Measurements from ENCODE around the gene TP53BP2.
"Not testable (repeated sequence)": the region's sequence is repeated elsewhere in the genome, so short reads cannot be mapped to it uniquely, and the experiment has no call there.

TP53BP2 gene

DNA sequence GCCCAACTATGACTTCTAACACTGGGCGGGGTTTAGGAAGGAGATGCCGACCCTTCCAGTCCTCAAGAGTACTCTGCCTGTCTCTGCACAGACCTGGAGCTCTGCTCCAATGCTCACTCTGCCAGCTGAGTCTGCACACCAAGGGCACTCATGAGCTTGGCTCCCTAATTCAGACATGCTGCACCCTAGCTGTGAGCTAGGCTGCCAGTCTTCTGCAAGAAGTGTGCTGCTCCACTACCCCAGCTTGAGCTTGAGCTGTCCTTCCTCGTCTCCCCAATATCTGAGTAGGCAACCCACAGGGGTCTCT is 13.2 kb downstream of the TP53BP2 start:
- no peak overlapping the region for H3K4me3 ChIP-seq (ENCODE audit: low read depth, low read length)

- H3K4me3 ChIP-seq (ENCODE audit: low read depth, low read length): no peak overlapping the region
Measured at GRCh38 chr1:223831755-223832636, 13.8 kb downstream of the TP53BP2 start.

DNA sequence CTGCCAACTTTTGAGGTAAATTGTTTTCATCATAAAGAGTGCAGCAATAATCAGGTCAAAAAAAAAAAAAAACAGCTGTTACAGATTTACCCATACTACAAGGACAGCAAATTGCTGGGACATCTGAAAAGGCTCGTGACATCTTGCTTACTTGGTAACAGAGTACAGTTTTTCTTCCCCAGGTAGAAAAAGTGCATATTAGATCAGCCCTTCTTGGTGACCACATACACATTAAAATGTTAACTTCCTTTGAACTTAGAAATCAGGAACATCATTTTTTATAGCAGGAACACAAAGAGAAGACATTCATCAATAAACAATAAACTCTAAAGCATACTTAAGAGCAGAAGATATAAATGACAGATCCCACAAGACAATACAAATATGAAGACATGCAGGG is 16.1 kb downstream of the TP53BP2 start:
- no peak overlapping the region for H3K4me3 ChIP-seq (ENCODE audit: low read depth, low read length)

- no peak overlapping the region for H3K4me3 ChIP-seq (ENCODE audit: low read depth, low read length)
Measured at GRCh38 chr1:223828162-223828848, 17.4 kb downstream of the TP53BP2 start.

GRCh38 chr1:223827193-223827663 is 18.5 kb downstream of the TP53BP2 start:
- H3K4me3 ChIP-seq (ENCODE audit: low read depth, low read length): no peak overlapping the region

DNA sequence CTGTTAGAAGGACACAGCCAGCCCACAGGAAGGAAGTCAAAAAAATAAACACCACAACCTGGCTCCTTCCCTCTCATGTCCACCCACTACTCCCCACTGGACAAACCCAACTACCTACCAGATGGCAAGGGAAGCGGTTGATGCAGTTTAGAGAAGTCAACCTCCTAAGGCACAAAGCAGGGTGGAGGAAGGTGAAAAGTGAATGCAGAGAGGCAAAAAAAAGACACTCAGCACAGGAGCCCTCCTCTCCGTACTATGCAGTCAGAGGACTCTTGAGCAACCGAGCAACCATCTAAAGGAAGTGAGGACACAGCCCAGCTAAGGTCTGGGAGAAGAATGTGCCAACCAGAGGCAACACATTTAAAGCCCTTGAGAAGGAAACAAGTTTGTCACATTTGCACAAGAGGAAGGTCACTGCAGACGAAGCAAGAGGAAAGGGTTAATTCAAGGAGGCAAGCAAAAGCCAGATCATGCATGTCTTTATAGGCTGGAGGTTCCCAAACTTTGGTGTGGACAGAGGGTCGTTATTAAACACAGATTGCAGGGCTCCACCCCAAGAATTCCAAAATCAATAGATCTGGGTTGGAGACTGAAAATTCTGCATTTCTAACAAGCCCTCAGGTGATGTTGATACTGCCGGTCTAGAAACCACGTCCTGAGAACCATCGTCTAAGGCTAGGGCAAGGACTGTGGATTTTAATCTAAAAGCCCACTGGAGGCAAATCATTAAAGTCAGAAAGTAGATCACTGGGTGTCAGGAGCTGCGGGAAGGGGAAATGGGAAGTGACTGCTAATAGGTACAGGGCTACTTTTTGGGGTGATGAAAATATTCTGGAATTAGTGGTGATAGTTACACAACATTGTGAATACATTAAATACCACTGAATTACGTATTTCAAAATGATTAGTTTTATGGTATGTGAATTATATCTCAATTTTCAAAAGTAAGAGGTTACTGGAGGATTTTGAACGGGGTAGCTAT is 19.7 kb downstream of the TP53BP2 start:
- no peak overlapping the region for H3K4me3 ChIP-seq (ENCODE audit: low read depth, low read length)

- no peak overlapping the region for H3K4me3 ChIP-seq (ENCODE audit: low read depth, low read length)
Measured at GRCh38 chr1:223824712-223825111, 21.0 kb downstream of the TP53BP2 start.

- H3K4me3 ChIP-seq (ENCODE audit: low read depth, low read length): no peak overlapping the region
Measured at GRCh38 chr1:223824287-223824686, 21.5 kb downstream of the TP53BP2 start.

GRCh38 chr1:223820971-223821370 is 24.8 kb downstream of the TP53BP2 start:
- no peak overlapping the region for H3K4me3 ChIP-seq (ENCODE audit: low read depth, low read length)

DNA sequence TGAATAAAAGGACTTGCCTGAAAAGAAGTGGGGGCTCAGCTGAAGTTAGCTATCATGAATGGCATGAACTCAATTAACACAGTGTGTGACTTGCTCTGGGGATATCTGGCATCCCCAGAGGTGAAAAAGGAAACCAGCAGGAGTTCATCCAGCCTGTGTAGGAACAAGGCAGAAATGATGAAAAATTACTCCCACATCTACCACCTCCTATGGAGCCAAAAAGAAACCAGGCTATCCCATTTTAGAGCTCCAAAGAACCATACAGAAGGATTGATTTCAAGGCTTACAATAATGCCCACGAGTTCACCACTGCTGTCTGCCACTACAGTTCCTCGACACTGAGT is 25.3 kb downstream of the TP53BP2 start:
- H3K4me3 ChIP-seq (ENCODE audit: low read depth, low read length): no peak overlapping the region

DNA sequence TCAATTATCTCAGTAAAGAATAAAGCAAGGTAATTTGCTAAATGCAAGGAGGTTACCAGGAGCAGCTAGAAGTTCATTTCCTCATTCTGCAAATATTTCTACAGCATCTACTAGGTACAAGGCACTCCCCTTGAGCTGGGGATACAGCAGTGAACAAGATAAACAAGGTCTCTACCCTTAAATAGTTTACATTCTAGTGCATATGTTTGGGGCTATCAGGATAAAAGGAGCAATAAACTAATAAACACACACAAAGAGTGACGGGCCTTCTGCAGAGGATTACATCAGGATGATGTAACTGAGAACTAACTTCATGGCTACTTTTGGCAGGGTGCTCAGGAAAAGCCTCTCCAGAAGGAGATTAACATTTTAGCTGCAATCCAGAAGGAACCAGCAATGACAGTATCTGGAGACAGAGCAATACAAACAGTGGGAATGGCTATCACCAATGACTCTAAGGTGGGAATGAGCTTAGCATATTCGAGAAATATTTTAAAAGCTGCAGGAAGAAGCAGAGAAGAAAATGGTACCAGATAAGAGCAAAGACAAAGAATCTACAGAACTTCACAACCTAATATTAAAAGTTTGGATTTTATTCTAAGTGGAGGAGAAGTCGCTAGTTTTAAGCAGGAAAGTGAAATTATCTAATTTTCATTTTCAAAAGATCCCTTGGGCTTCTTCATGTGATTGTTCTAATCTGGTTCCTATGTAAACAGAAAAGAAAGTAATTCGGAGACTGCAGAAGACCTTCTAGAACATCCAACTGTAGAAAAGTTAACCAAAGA is 25.8 kb downstream of the TP53BP2 start:
- H3K4me3 ChIP-seq (ENCODE audit: low read depth, low read length): no peak overlapping the region

GRCh38 chr1:223817265-223817664 is 28.5 kb downstream of the TP53BP2 start:
- not testable (repeated sequence) for H3K4me3 ChIP-seq (ENCODE audit: low read depth, low read length)

DNA sequence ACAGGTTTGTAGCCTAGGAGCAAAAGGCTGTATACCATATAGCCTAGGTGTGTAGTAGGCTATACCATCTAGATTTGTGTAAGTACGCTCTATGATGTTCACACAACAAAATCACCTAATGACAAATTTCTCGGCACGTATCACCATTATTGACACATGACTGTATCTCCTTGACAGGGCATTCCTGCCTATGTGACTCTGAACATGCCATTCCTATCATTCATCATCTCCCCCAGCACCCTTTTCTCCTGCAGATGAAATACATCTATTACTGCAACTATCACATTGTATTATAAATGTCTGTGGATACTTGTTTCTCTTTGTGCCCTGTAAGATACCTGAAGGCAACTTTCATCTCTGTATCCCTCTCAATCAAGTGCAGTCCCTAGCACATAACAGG is 29.9 kb downstream of the TP53BP2 start:
- H3K4me3 ChIP-seq (ENCODE audit: low read depth, low read length): no peak overlapping the region

- H3K4me3 ChIP-seq (ENCODE audit: low read depth, low read length): no peak overlapping the region
Measured at GRCh38 chr1:223815020-223815853, 30.5 kb downstream of the TP53BP2 start.

DNA sequence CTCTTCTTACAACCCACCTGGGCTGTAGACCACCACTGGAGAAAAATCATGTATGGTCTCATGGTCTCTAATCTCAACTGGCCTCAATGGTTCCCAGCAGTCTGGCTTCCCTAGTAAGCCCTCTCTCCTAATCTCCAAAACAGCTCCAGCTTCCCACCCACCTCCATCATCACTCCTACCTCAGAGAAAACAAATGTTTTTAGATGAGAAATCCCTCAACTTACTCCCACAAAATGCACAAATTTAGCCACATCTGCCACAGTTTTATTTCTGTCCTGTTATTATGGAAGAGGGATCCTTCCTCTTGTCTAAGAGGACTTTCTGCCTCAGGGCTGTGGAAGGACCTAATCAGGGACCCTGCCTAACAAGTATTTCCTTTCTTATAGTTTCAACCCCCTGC is 32.1 kb downstream of the TP53BP2 start:
- no peak overlapping the region for H3K4me3 ChIP-seq (ENCODE audit: low read depth, low read length)

DNA sequence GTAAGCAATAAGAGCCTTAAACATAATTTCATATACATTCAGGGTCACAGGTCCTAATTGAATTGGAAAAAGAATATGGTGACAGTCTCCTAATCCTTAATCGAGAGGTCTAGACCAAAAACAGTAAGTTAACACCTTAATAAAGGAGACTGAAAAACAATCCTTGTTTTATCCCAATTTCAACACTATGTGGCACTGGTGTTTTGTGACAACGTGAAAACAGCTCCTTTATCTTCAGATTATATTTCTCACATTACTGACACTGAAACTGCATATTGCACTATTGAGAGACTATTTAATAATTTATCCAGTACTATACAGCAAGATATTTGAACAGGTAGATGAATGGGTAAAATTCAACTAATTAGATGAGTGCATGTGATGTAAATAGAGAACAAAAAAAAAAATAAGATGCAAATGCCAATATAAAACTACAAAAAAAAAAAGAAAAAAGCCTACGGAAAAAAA is 34.1 kb downstream of the TP53BP2 start:
- no peak overlapping the region for H3K4me3 ChIP-seq (ENCODE audit: low read depth, low read length)

DNA sequence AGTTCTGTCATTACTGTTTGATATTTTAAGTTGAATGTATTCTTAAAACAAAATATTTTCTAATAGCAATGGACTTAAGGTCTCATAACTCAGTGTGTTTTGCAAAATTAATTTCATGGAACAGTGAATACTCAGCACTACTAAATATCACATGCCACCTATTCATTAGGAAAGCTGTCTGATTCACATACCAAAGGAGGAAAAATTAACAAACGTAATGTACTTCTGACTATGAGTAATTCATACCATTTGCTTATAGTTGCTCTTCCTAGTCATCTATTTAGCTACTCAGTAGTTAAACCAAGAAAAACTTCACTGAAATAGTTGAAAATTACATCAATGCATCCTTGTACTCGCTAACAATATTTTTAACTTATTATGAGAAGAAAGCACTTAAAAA is 35.2 kb downstream of the TP53BP2 start:
- H3K4me3 ChIP-seq (ENCODE audit: low read depth, low read length): no peak overlapping the region

DNA sequence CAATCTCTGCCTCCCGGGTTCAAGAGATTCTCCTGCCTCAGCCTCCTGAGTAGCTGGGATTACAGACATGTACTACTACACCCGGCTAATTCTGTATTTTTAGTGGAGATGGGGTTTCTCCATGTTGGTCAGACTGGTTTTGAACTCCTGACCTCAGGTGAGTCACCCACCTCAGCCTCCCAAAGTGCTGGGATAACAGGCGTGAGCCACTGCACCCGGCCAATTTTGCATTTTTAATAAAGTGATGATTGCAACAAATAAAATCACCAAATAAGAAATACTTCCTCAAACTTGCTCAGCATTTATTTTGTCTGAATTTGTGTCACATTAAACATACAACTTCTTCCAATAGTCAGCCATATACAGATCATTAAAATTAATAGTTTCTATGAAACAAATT is 35.8 kb downstream of the TP53BP2 start:
- not testable (repeated sequence) for H3K4me3 ChIP-seq (ENCODE audit: low read depth, low read length)

- no peak overlapping the region for H3K4me3 ChIP-seq (ENCODE audit: low read depth, low read length)
Measured at GRCh38 chr1:223803211-223803610, 42.5 kb downstream of the TP53BP2 start.

GRCh38 chr1:223802602-223803001 is 43.1 kb downstream of the TP53BP2 start:
- no peak overlapping the region for H3K4me3 ChIP-seq (ENCODE audit: low read depth, low read length)

Data from iPS-11a (cell line).